NCI-H82 treated with DMSO at 0.1 percent for 48 hours (cell line): Measurements from ENCODE around the gene SCAMP2.

Experiments
- DNase-seq: peaks from one replicate; lab custom pipeline; 2025; ENCODE audit not compliant: unreplicated experiment; lab: John Stamatoyannopoulos, UW

The SCAMP2 gene

DNA sequence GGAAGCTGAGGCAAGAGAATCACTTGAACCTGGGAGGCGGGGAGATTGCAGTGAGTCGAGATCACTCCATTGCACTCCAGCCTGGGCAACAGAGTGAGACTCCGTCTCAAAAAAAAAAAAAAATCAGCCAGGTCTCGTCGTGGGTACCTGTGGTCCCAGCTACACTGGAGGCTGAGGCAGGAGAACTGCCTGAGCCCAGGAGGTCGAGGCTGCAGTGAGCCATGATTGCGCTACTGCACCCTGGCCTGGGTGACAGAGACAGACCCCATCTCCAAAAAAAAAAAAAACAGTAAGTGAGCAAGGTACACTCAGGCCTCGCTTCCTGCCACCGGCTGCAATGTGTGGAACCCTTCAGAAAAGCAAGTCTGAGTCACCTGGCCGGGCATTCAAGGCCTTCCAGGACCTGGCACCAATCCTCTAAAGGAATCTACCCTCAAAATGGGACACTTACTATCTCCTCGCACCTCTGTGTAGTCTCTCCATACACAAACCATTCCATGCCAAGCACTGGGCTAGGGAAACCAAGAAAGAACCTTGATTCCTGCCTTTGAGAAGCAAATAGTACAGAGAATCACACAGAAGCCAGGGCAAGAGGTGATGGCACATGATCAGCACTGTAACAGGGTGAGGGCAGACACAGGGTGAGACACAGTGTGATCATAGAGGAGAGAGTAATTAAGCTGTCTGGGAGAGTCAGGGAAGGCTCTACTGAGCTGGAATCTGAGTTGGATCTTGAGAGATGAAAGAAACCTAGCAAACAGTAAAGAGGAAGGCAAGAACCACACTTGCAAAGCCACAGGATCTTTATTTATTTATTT, 9.7 kb downstream of the SCAMP2 start:
- no peak for DNase-seq

GRCh38 chr15:74858369-74858740, 14.8 kb downstream of the SCAMP2 start:
- DNase-seq, result no peak

DNA sequence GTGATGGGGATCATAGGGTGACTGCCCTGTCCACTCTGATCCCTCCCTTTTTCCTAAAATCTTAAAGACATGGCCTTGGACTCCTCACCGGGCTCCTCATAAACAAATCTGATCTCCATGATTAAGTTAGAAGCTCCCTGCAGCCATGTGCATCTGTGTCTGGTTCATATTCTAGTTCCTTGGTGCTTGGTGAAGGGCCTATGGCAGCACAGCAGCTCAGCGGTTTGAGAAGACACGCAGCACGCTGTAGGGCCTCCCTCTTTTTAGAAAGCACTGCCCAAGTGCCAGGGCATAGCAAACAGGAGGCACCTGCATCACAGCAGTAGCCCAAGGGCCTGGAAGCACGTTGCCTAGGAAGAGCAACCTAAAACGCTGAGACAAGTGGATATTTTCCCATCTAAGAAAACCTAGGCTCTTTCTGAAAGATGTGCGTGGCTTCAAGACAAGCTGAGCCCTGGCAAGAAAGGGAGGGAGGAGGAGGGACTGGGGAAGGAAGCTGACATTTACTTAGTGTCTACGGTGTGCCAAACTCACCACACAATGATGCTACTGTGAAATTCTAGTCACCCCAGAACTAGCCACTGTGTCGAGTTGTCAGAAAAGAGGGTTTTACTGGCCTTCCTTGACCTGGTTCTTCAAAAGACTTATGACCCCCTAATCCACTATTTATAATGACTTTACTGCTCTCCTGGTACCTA, 15.3 kb downstream of the SCAMP2 start:
- no peak for DNase-seq

DNA sequence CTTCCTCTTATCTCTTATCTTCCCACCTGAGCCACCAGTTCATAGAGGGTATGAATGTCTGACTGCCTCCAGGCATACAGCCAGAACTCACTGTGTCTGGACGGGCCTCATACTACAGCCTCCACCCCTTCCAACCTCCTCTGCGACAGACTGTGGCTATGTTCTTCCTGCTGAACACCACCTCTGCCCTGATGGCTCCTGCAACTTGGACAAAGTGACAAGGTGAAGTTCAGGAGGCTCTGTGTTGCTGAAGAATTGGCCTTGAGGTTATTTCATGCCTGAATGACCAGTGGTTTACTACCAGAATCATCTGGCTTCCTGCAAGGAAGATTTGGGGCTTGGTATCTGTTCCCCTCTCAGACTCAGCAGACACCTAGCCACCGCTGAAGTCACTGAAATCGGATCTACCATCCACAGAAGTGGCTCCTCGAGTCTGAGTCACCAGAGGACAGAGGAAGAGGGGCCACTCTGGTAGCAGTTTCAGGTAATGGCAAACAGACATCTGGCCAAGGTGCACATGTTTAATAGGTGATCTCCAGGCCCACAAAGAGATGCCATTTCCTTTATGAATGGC, 16.0 kb downstream of the SCAMP2 start:
- no peak for DNase-seq

- DNase-seq, result no peak
Measured at GRCh38 chr15:74856537-74856936, 16.6 kb downstream of the SCAMP2 start.

- DNase-seq, result no peak
Measured at GRCh38 chr15:74855857-74856256, 17.3 kb downstream of the SCAMP2 start.

GRCh38 chr15:74854453-74855022, 18.6 kb downstream of the SCAMP2 start:
- no peak for DNase-seq

- DNase-seq, result no peak
Measured at GRCh38 chr15:74851960-74852359, 21.2 kb downstream of the SCAMP2 start.

DNA sequence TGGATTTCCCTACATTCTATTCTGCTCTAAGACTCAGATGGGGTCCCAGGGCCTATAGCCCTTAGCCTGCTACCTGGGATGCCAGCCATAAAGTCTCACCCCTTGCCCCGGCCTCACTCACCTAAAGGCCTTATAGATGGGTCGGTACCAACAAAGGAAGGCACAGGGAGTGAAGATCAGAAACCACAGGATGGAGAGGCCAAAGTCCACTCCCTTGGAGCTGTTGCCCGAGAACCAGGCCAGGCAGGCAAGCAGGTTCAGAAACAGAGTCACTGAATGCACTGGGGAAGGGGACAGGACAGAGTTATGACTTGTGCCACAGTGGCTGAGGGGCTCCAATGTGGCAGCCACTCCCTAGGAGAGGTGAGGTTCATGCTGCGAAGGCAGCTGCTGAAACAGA, 22.8 kb downstream of the SCAMP2 start:
- no peak for DNase-seq

GRCh38 chr15:74847432-74847831, 25.7 kb downstream of the SCAMP2 start:
- no peak for DNase-seq

- no peak for DNase-seq
Measured at GRCh38 chr15:74845581-74845980, 27.6 kb downstream of the SCAMP2 start.

DNA sequence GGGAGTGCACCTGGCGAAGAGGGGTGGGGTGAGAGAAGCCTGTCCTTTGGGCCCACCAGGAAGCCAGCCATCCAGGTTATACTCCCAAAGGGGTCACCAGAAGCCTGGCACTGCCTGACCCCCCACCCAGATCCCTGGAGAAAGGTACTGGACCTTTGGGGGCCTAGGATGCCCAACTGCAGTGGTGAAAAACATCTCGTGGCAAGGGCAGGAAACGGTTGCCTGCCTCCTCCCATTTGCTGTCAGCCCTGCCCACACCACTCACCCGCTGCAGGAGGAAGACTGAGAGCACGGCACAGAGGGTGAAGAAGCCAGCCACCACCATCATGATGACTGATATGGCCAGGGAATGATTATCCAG, 28.0 kb downstream of the SCAMP2 start:
- DNase-seq, result no peak

DNA sequence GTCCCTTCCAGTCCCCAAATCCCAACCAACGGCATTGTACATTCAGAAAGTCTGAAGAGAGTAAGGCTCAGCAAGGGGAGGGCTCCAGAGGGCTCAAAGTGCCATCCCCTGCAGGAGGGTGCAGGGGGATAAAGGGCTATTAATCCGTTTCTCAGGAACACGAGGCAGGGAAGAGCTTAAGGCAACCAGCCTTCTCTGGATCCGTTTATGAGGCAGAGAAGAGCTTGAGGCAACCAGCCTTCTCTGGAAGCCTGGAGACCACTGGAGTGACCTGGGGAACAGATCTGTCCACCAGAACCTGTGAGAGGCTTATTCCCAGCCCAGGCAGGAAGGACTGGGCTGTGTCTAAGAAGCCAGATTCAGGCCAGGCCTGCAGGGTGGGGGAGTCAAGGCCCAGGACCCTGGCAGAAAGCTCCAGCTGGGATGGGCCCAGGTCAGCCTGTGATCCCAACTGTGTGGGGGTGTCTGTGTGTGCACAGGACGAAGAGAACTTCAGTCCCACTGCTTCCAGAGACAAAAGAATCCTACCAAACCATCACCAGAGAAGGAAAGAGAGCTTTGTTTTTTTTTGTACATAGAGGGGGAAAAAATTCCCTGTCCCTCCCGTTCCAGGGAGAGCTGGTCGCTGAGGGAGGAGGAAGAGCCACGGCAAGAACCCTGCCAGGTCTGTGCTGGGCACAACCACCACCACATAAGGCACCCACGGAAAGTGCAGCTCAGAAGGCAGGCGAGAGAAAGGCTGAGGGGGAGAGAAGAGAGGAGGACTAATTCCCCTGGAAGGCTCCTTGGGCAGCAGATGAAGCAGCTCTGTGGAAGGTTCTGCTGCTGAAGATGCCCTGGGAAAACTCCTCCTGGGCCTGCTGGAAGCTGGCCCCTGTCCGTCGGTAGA, 28.6 kb downstream of the SCAMP2 start:
- peak; percentile 80 for DNase-seq

- no peak for DNase-seq
Measured at GRCh38 chr15:74843891-74844299, 29.3 kb downstream of the SCAMP2 start.

DNA sequence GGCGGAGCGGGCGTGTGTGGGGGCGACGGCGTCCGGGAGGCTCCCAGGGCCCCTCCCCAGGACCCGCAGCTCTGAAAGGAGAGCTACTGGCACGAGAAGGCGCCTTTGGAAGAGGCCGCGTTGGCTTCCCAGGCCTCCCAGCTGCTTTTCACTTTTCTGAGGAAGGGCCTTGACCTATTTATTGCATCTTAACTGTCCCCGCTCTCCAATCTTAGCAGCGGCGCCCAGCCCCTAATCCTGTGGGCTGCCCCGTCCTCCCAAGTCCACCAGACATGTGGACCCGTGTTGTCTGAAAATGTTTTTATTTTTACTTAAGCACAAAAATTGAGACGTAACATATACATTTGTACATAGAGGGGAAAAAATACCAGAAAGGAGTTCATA, 29.7 kb downstream of the SCAMP2 start:
- DNase-seq, result no peak

DNA sequence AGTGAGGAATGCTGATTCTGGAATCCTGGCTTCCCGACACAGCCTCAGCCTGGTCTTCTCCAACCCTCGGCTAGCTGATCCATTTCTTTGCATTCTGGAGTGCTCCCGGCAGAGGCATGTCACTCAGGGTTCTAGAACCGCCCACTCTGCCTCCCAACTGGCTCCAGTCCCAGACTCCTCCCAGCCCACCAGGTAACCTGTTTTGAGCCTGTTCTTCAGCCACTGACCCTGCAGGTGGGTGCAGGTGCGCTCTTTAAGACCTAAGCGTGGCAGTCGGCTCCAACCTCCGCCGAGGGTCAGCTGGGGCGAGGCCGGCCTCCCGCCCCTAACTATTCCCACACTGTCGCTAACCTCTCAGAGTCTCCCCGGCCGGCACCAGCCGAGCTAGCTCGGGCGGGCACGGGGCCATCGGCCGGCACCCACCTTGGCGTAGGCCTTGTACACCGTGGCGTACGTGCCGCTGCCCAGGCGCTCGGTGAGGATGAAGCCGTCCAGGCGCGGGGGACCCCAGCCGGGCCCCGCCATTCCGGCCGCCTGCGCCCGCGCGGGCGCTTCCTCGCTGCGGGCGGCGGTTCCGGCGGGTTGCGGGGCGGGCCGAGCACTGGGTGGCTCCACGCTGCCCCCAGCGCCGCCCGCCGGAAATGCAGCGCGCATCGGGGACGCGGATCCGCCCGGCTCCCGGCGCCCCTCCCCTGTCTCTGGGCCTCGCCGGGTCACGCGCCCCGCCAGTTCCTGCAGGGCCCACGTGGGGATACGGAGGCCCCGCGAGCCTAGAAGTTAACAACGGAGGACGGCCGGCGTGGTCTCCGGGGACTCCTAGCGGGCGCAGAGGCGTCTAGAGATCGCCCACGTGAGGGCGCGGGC, 30.4 kb downstream of the SCAMP2 start, which contains the start of gene ULK3:
TSS of gene ULK3 (minus strand) at position 576 of the 864 bp plus-strand sequence. CDS start at position 525, 51 bp downstream.
- DNase-seq, result peak; percentile 62

DNA sequence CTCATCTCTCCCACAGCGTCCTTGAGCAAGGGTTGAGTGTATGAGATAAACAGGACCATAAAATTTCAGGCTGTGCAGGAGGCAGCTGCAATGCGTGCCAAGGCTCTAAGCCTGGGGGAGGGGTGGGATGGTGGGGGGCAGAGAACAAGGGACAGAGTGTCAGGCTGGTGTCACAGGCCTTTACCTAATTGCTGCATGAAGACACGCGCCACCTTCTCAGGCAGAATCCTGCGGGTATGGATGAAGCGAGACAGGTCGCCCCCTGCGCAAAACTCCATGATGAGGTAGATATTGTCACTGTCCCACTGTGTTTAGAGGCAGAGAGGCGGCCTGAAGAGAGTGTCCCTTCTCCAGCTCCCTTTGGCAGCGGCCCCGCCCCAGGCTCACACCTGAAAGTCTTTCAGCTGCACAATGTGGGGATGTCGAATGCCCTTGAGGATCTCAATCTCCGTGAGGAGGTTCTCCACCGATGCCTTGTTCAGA, 31.2 kb downstream of the SCAMP2 start:
- DNase-seq, result no peak

DNA sequence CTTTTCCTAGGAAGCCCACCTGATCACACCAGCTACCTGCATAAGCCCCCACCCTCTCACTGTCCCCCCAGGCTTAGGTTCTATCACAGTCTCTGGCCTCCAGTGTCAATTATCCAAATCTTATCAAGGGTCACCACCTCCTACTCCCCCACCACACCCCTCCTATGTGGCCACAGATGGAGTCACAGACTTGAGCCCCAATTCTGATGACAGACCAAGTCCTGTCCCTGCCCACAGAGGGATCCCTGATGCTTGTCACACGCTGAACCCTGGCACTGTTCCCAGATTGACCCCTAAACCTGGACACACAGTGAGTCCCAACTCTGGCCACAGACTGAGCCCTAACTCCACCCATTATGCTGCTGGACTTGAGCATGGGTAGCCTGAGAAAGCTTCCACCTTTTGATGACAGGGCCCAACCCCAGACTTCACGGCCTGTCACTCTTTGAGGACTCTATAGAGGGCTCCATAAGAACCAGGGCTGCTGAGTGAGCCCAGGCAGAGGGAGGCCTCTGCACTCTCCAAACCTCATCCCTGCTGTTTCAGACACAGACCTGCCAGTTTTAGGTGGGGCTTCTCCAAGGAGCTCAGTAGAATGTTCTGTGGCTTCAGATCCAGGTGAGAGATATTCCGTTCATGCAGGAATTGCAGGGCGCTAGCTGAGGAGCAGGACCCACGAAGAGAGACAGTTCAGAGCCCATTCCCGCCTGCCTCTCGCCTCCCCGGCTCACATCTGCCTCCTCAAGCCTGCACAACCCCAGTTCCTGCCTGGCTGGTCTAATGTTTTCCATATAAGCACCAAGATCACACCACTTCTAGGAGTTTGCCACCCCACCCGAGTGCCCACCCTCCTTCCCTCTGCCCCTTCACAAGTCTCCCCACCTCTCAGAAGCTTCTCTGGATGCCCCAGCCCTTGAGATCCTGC, 32.1 kb downstream of the SCAMP2 start:
- DNase-seq, result no peak
